Gastroesophageal sphincter (tissue), 4 donors: ENCODE measurements around the gene SNCA. TPM values are rescaled to one million over a fixed set of nuclear protein-coding genes. Genes with fewer than 3 reads are reported as not detected.
A peak's percentile ranks its signal among the peaks of the same experiment; 100 is the strongest.

Experiments
- ATAC-seq: fragments of 150-250 bp; one replicate; pipeline ENCODE4 v1.9.1; 2016; ENCODE audit warnings: mild to moderate bottlenecking, moderate library complexity
- H3K27ac ChIP-seq, 4 donors: fragments of 200-600 bp; sonication (generic) in 3 of 4; 1 replicate in 3 of 4; 2 replicates in 1 of 4; pipeline ENCODE4 v1.5.1; 2016 to 2019
- H3K27me3 ChIP-seq: fragments of 200-600 bp; sonication (generic); one replicate; pipeline ENCODE4 v1.5.1; 2019
- H3K36me3 ChIP-seq, 2 donors: fragments of 200-600 bp; sonication (generic); one replicate each; pipeline ENCODE4 v1.5.1; 2019; ENCODE audit warnings: control low read depth in 1 of 2
- H3K4me1 ChIP-seq, 3 donors: fragments of 200-600 bp; sonication (generic); 1 replicate in 2 of 3; 2 replicates in 1 of 3; pipeline ENCODE4 v1.5.1; 2016 to 2019; ENCODE audit warnings: control low read depth in 2 of 3
- H3K4me3 ChIP-seq, 2 donors: fragments of 200-600 bp; sonication (generic); one replicate each; pipeline ENCODE4 v1.5.1; 2019; ENCODE audit warnings: mild to moderate bottlenecking in 1 of 2, moderate library complexity in 1 of 2
- H3K9me3 ChIP-seq, 3 donors: fragments of 200-600 bp; sonication (generic); one replicate each; pipeline ENCODE4 v1.5.1; 2017 to 2019; ENCODE audit warnings: control low read depth in 2 of 3
- EP300 ChIP-seq: sonication (generic); formaldehyde crosslinking; IDR thresholded peaks from one replicate; pipeline ENCODE4 v1.6.1; 2017; ENCODE audit warnings: antibody characterized with exemption, mild to moderate bottlenecking
- POLR2A ChIP-seq, 2 donors: fragments of 450-650 bp; IDR thresholded peaks; one replicate each; pipeline ENCODE4 v1.6.1; 2017; ENCODE audit warnings: antibody characterized with exemption in 2 of 2, mild to moderate bottlenecking in 2 of 2, moderate library complexity in 1 of 2
- POLR2AphosphoS5 ChIP-seq: sonication (generic); formaldehyde crosslinking; IDR thresholded peaks from one replicate; pipeline ENCODE4 v1.6.1; 2017; ENCODE audit warnings: antibody characterized with exemption
- WGBS, 2 donors: methylation state at CpG; one replicate each; pipeline ENCODE4 v1.1.5; 2018; ENCODE audit warnings: low coverage in 1 of 2; 5-methylcytosine and 5-hydroxymethylcytosine counted together
- total RNA-seq, 4 donors: library from RNA; depleted of rRNA; stranded (reverse); fragments of >200 nt; gene quantifications; one replicate each; pipeline ENCODE4 v1.1.0, GENCODE V29; 2016
- TF ChIP-seq, protein P1 (sequence below), 4 experiments: fragments of 200-600 bp in 2 of 4; fragments of 450-650 bp in 2 of 4; sonication (generic) in 1 of 4; IDR thresholded peaks; one replicate each; pipeline ENCODE4 v1.5.1; 2017 to 2019; ENCODE audit warnings: antibody characterized with exemption in 4 of 4, mild to moderate bottlenecking in 2 of 4, moderate library complexity in 2 of 4

SNCA gene
- total RNA-seq, result 10 to 100 TPM in 3 of 4 donors, 1 to 10 TPM in 1; 5.0 to 24.4 (median 13.9) TPM

DNA sequence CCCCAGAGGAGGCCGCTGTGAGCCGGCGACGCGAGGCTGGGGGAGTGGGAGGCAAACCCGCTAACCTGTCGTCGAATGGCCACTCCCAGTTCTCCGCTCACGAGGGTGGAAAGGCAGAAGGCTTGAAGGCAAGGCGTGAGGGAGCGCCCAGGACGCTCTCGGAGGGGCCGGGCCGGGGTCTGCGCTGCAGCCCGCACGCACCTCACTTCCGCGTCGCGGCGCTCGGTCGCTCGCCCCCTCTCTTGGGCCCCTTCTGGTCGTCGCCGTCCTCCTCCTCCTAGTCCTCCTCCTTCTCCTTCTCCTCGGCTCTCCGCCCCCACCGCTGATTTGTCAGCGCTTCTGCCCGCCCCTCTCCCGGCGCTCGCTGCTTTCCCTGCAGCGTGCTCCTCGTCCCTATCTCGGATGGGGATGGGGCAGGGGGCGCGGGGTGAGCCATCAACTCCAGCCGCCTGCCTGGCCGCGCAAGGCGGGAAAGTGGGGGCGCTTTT, at the start of gene SNCA:
Gene SNCA, minus strand, starts transcription at position 265 of the 488 bp plus-strand sequence. CDS start 1,494 bp downstream, outside the sequence.
- ATAC-seq, result peak; percentile 85

DNA sequence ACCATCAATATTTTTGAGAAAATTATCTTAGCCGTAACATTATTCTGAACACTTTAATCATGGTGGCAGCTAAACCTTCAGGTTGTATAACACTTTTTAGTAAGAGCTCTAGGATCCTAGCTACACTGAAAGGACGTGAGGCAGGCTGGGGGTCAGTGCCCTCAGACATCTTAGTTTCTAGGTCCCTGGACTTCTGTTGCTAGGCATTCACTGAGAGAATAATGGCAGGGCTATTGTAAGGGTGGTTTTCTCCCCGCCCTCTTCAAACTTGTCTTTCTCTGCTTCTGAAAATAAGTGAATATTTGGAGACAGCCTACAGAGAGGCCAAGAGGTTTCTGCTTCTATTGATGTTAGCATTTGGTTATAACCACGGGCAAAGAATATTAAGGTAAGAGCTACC, 42.3 kb upstream of the SNCA start:
- 75 to 79% methylated on average over 4 of the region's 4 CpGs for WGBS, 2 donors
- Histone ChIP-seq H3K27ac (no peak overlapping the region), H3K27me3 (no peaks in the 10 kb centered on the region), H3K4me1 (no peaks in the 10 kb centered on the region), H3K4me3 (no peak overlapping the region), H3K9me3 (no peaks in the 10 kb centered on the region), H3K36me3 (no peaks in the 10 kb centered on the region)
- TF ChIP-seq, protein P1, sequence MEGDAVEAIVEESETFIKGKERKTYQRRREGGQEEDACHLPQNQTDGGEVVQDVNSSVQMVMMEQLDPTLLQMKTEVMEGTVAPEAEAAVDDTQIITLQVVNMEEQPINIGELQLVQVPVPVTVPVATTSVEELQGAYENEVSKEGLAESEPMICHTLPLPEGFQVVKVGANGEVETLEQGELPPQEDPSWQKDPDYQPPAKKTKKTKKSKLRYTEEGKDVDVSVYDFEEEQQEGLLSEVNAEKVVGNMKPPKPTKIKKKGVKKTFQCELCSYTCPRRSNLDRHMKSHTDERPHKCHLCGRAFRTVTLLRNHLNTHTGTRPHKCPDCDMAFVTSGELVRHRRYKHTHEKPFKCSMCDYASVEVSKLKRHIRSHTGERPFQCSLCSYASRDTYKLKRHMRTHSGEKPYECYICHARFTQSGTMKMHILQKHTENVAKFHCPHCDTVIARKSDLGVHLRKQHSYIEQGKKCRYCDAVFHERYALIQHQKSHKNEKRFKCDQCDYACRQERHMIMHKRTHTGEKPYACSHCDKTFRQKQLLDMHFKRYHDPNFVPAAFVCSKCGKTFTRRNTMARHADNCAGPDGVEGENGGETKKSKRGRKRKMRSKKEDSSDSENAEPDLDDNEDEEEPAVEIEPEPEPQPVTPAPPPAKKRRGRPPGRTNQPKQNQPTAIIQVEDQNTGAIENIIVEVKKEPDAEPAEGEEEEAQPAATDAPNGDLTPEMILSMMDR (IDR thresholded peaks at IDR 0.05), result no peak
- no peak for TF ChIP-seq EP300
- no peak for TF ChIP-seq POLR2AphosphoS5
- no peak for TF ChIP-seq POLR2A (IDR thresholded peaks at IDR 0.05)
- no peak for ATAC-seq

More for the DNA sequence above, at the start of gene SNCA:
- Histone ChIP-seq H3K27me3 (peaks cover 59% of the 10 kb centered on the region), H3K4me1 (peaks cover 0 to 31% (median 0%) of the 10 kb centered on the region in 3 donors), H3K9me3 (no peaks in the 10 kb centered on the region), H3K36me3 (no peaks in the 10 kb centered on the region), H3K27ac (peak within 1 kb of the TSS; percentile 3 to 78 (median 68)), H3K4me3 (peak within 1 kb of the TSS; percentile 68 to 72)
- WGBS, 2 donors, result 0% methylated on average over 6 to 8 of the region's 48 CpGs
- TF ChIP-seq, protein P1 (IDR thresholded peaks at IDR 0.05), result no peak
- TF ChIP-seq EP300 (no peak), POLR2A (IDR thresholded peaks at IDR 0.05) (peak in 1 of 2 donors; percentile 10), POLR2AphosphoS5 (peak; percentile 10)

GRCh38 chr4:89878611-89879010, 41.6 kb upstream of the SNCA start:
- H3K36me3 ChIP-seq, result no peaks in the 10 kb centered on the region
- no peaks in the 10 kb centered on the region for H3K9me3 ChIP-seq
- no peak overlapping the region for H3K4me3 ChIP-seq
- 42 to 56% methylated on average over 1 of the region's 1 CpG for WGBS, 2 donors
- no peaks in the 10 kb centered on the region for H3K4me1 ChIP-seq
- H3K27me3 ChIP-seq, result no peaks in the 10 kb centered on the region
- H3K27ac ChIP-seq, result no peak overlapping the region
- no peak for TF ChIP-seq POLR2AphosphoS5
- no peak for TF ChIP-seq EP300
- TF ChIP-seq POLR2A (IDR thresholded peaks at IDR 0.05), result no peak
- TF ChIP-seq, protein P1 (IDR thresholded peaks at IDR 0.05), result no peak
- no peak for ATAC-seq

DNA sequence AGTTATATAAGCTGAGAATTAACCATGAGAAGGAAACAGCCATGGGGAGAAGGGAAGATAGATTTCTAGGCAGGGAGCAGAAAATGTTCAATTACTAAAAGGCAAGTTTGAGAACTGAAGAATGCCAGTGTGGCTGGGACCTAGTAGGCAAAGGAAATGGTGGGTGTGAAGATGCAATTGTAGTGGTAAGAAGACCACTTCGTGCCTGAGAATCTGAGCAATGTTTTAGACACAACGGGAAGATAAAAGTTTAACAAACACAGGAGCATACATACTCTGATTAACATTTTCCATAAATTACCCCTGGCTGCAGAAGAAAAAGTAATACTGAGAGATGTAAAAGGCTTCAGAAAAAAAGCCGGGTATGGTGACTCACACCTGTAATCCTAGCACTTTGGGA, 39.6 kb upstream of the SNCA start:
- ATAC-seq, result no peak
- Histone ChIP-seq H3K4me3 (no peak overlapping the region), H3K9me3 (no peaks in the 10 kb centered on the region), H3K27ac (no peak overlapping the region), H3K4me1 (no peaks in the 10 kb centered on the region), H3K36me3 (no peaks in the 10 kb centered on the region), H3K27me3 (no peaks in the 10 kb centered on the region)
- 75% methylated on average over 3 of the region's 3 CpGs for WGBS, 2 donors
- no peak for TF ChIP-seq EP300
- TF ChIP-seq, protein P1 (IDR thresholded peaks at IDR 0.05), result no peak
- TF ChIP-seq POLR2A (IDR thresholded peaks at IDR 0.05), result no peak

DNA sequence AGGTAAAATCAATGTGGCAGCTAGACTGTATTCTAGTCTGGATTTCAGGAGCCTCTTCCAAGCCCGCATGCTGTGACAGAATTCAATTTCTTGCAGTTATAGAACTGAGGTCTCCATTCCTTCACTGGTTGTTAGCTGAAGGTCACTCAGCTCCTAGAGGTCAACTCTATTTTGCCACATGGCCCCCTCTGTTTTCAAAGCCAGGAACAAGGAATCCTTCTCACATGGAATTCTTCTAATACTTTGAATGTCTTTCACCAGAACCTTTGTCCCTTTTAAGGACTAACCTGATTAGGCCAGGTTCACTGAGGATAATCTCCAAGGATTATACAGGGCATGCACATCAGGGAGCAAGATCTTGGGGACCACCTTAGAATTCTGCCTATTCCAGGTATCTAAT, 34.2 kb upstream of the SNCA start:
- H3K27me3 ChIP-seq, result no peaks in the 10 kb centered on the region
- H3K4me3 ChIP-seq, result no peak overlapping the region
- no peak for ATAC-seq
- H3K4me1 ChIP-seq, result no peaks in the 10 kb centered on the region
- no peak overlapping the region for H3K27ac ChIP-seq
- 94 to 100% methylated on average over 1 of the region's 1 CpG for WGBS, 2 donors
- peaks cover 0 to 6% (median 0%) of the 10 kb centered on the region in 3 donors for H3K9me3 ChIP-seq
- TF ChIP-seq POLR2AphosphoS5, result no peak
- TF ChIP-seq, protein P1 (IDR thresholded peaks at IDR 0.05), result no peak
- TF ChIP-seq EP300, result no peak
- TF ChIP-seq POLR2A (IDR thresholded peaks at IDR 0.05), result no peak
- no peaks in the 10 kb centered on the region for H3K36me3 ChIP-seq
